Activated CD8-positive, alpha-beta memory T cell treated with anti-CD3 and anti-CD28 coated beads, Interleukin-2, amount 10 ng/mL, durations not matched to agents 7 days and 5 days (primary cell): ENCODE results near the gene AGBL4. TPM values are rescaled to one million over a fixed set of nuclear protein-coding genes. Genes with fewer than 3 reads are reported as not detected.

Experiments
- ATAC-seq: fragments of 150-1000 bp; cut with Tn5 transposase; one replicate; pipeline ENCODE4 v1.10.0; 2021; ENCODE audit warnings: moderate library complexity
- CTCF ChIA-PET: fragments of 350-600 bp; sonication (Branson Sonifier 250); formaldehyde crosslinking; loops from one replicate; lab custom pipeline; 2021; ENCODE audit warnings: antibody characterized with exemption; lab: Charles Lee
- DNase-seq: peaks from one replicate; pipeline ENCODE4 v3.0.0-alpha.2; 2020
- H3K27ac Mint-ChIP-seq: one replicate; pipeline ENCODE4 v1.8.0; 2021; ENCODE audit warnings: mild to moderate bottlenecking, mixed read lengths
- H3K27me3 Mint-ChIP-seq: one replicate; pipeline ENCODE4 v1.8.0; 2021; ENCODE audit warnings: mixed read lengths
- H3K36me3 Mint-ChIP-seq: one replicate; pipeline ENCODE4 v1.8.0; 2021; ENCODE audit warnings: mild to moderate bottlenecking, mixed read lengths
- H3K4me1 Mint-ChIP-seq: one replicate; pipeline ENCODE4 v1.8.0; 2021; ENCODE audit warnings: mixed read lengths
- H3K4me3 Mint-ChIP-seq: one replicate; pipeline ENCODE4 v1.8.0; 2021; ENCODE audit warnings: mild to moderate bottlenecking, moderate library complexity, mixed read lengths
- H3K9me3 Mint-ChIP-seq: one replicate; pipeline ENCODE4 v1.8.0; 2022; ENCODE audit warnings: low read depth, mixed read lengths
- total RNA-seq, 2 experiments: library from RNA; stranded (reverse); gene quantifications; one replicate each; pipeline ENCODE4 v1.2.3, GENCODE V29; 2021

Gene AGBL4
- total RNA-seq, 2 experiments from 2014 or later = not detected

- no peaks in the 10 kb centered on the region for H3K4me1 Mint-ChIP-seq
- CTCF ChIA-PET = no interaction called here
- DNase-seq (no peak), ATAC-seq (no peak)
- H3K4me3 Mint-ChIP-seq = no peak overlapping the region
- no peaks in the 10 kb centered on the region for H3K9me3 Mint-ChIP-seq
- H3K27ac Mint-ChIP-seq = no peak overlapping the region
- H3K36me3 Mint-ChIP-seq = no peaks in the 10 kb centered on the region
- H3K27me3 Mint-ChIP-seq = peaks cover 10% of the 10 kb centered on the region
Measured at GRCh38 chr1:48629867-48630266, 1393.9 kb downstream of the AGBL4 start.

- H3K27ac Mint-ChIP-seq = no peak overlapping the region
- no peaks in the 10 kb centered on the region for H3K4me1 Mint-ChIP-seq
- DNase-seq = no peak
- peaks cover 10% of the 10 kb centered on the region for H3K27me3 Mint-ChIP-seq
- CTCF ChIA-PET = no interaction called here
- H3K4me3 Mint-ChIP-seq = no peak overlapping the region
- H3K9me3 Mint-ChIP-seq = no peaks in the 10 kb centered on the region
- no peaks in the 10 kb centered on the region for H3K36me3 Mint-ChIP-seq
- ATAC-seq = no peak
Measured at GRCh38 chr1:48627486-48627885, 1396.3 kb downstream of the AGBL4 start.

- no peak for DNase-seq
- peaks cover 15% of the 10 kb centered on the region for H3K27me3 Mint-ChIP-seq
- no peaks in the 10 kb centered on the region for H3K36me3 Mint-ChIP-seq
- ATAC-seq = no peak
- CTCF ChIA-PET = no interaction called here
- H3K9me3 Mint-ChIP-seq = no peaks in the 10 kb centered on the region
- no peak overlapping the region for H3K4me3 Mint-ChIP-seq
- peaks cover 5% of the 10 kb centered on the region for H3K4me1 Mint-ChIP-seq
- H3K27ac Mint-ChIP-seq = no peak overlapping the region
Measured at GRCh38 chr1:48619539-48619938, 1404.2 kb downstream of the AGBL4 start.

- peaks cover 5% of the 10 kb centered on the region for H3K4me1 Mint-ChIP-seq
- H3K9me3 Mint-ChIP-seq = no peaks in the 10 kb centered on the region
- no peak overlapping the region for H3K27ac Mint-ChIP-seq
- H3K36me3 Mint-ChIP-seq = no peaks in the 10 kb centered on the region
- CTCF ChIA-PET = no interaction called here
- H3K4me3 Mint-ChIP-seq = no peak overlapping the region
- H3K27me3 Mint-ChIP-seq = peaks cover 12% of the 10 kb centered on the region
- no peak for DNase-seq
- ATAC-seq = no peak
Measured at GRCh38 chr1:48617252-48617651, 1406.5 kb downstream of the AGBL4 start.

GRCh38 chr1:48616710-48617109 lies 1407.0 kb downstream of the AGBL4 start:
- Mint-ChIP-seq H3K27me3 (peaks cover 12% of the 10 kb centered on the region), H3K4me3 (no peak overlapping the region), H3K27ac (no peak overlapping the region), H3K9me3 (no peaks in the 10 kb centered on the region), H3K4me1 (peaks cover 5% of the 10 kb centered on the region), H3K36me3 (no peaks in the 10 kb centered on the region)
- no peak for DNase-seq
- no peak for ATAC-seq
- CTCF ChIA-PET = no interaction called here

- Mint-ChIP-seq H3K4me3 (no peak overlapping the region), H3K9me3 (no peaks in the 10 kb centered on the region), H3K27me3 (peaks cover 3% of the 10 kb centered on the region), H3K4me1 (no peaks in the 10 kb centered on the region), H3K27ac (no peak overlapping the region), H3K36me3 (no peaks in the 10 kb centered on the region)
- CTCF ChIA-PET = no interaction called here
- DNase-seq (no peak), ATAC-seq (no peak)
Measured at GRCh38 chr1:48611841-48612240, 1411.9 kb downstream of the AGBL4 start.

DNA sequence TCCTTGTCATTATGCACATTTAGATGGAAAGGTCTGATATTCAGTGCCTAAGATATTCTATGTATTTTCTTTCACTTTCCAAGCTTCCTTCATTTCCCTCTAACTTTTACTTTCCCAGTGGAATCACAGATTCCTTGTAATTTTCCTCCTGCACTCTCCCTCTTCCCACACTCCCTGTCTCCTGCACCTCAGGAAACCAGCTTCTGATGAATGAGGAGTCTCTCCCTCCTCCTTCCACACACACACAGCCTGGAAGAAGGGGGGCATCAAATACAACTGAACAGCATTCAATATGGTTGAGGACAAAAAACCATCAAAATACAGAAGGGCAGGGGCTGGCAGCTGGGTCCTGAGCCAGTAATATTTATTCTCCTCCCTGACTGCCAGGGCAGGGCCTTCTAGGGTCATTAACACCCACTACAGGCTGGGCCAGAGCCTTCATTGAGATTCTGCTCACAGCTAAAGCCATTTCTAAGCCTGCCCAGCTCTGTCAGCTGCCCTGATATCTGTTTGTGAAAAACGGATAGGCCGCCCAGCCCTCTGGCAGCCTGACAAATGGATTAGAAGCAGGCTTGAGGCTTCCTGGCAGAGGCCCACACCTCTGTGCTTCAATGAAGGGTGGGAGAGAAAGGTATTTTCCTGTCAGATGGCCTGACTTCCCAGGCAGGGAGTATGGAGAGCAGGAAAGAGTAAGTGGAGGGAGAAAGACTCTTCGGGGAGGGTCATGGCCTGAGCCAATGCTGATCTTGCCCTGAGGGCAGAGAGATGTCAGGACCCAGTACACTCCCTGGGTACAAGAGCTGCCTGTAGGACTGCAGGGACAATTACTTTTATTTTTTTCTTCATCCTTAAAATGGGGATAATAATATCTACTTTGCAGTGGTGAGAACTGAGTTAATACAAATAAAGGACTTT lies 1412.9 kb downstream of the AGBL4 start:
- ATAC-seq (no peak), DNase-seq (no peak)
- H3K9me3 Mint-ChIP-seq = no peaks in the 10 kb centered on the region
- H3K27me3 Mint-ChIP-seq = peaks cover 3% of the 10 kb centered on the region
- CTCF ChIA-PET = no interaction called here
- no peak overlapping the region for H3K4me3 Mint-ChIP-seq
- no peak overlapping the region for H3K27ac Mint-ChIP-seq
- H3K4me1 Mint-ChIP-seq = no peaks in the 10 kb centered on the region
- H3K36me3 Mint-ChIP-seq = no peaks in the 10 kb centered on the region

- no peaks in the 10 kb centered on the region for H3K9me3 Mint-ChIP-seq
- H3K4me3 Mint-ChIP-seq = no peak overlapping the region
- ATAC-seq (no peak), DNase-seq (no peak)
- CTCF ChIA-PET = no interaction called here
- no peaks in the 10 kb centered on the region for H3K27me3 Mint-ChIP-seq
- no peaks in the 10 kb centered on the region for H3K4me1 Mint-ChIP-seq
- H3K36me3 Mint-ChIP-seq = no peaks in the 10 kb centered on the region
- H3K27ac Mint-ChIP-seq = no peak overlapping the region
Measured at GRCh38 chr1:48608882-48609281, 1414.9 kb downstream of the AGBL4 start.

- no peaks in the 10 kb centered on the region for H3K9me3 Mint-ChIP-seq
- no peaks in the 10 kb centered on the region for H3K27me3 Mint-ChIP-seq
- no peak overlapping the region for H3K4me3 Mint-ChIP-seq
- H3K4me1 Mint-ChIP-seq = no peaks in the 10 kb centered on the region
- no peak overlapping the region for H3K27ac Mint-ChIP-seq
- ATAC-seq (no peak), DNase-seq (no peak)
- H3K36me3 Mint-ChIP-seq = no peaks in the 10 kb centered on the region
- CTCF ChIA-PET = no interaction called here
Measured at GRCh38 chr1:48603222-48603621, 1420.5 kb downstream of the AGBL4 start.

DNA sequence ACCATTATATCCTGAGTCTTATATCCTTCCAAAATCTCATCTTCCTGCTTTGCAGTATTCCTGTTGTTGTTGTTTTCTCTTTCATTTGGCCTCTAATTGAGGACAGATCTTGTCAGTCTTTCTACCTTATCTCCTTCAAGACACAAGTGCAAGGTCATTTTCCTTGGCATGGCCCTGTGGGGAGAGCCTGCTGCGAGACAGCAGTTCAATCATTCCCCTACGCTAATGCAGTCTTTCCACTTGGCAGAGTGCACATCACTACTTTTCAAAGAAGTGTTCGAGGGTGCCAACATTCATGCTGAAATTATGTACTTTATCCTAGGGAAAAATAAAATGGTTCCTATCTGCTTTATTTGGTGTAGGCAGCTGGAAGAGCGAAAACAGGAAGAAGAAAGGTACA lies 1421.4 kb downstream of the AGBL4 start:
- Mint-ChIP-seq H3K4me3 (no peak overlapping the region), H3K36me3 (no peaks in the 10 kb centered on the region), H3K27ac (no peak overlapping the region), H3K4me1 (no peaks in the 10 kb centered on the region), H3K9me3 (no peaks in the 10 kb centered on the region), H3K27me3 (no peaks in the 10 kb centered on the region)
- no peak for DNase-seq
- no peak for ATAC-seq
- CTCF ChIA-PET = no interaction called here

- DNase-seq (no peak), ATAC-seq (no peak)
- H3K36me3 Mint-ChIP-seq = no peaks in the 10 kb centered on the region
- H3K27me3 Mint-ChIP-seq = no peaks in the 10 kb centered on the region
- CTCF ChIA-PET = no interaction called here
- H3K27ac Mint-ChIP-seq = no peak overlapping the region
- no peak overlapping the region for H3K4me3 Mint-ChIP-seq
- no peaks in the 10 kb centered on the region for H3K4me1 Mint-ChIP-seq
- H3K9me3 Mint-ChIP-seq = no peaks in the 10 kb centered on the region
Measured at GRCh38 chr1:48600182-48600581, 1423.6 kb downstream of the AGBL4 start.

DNA sequence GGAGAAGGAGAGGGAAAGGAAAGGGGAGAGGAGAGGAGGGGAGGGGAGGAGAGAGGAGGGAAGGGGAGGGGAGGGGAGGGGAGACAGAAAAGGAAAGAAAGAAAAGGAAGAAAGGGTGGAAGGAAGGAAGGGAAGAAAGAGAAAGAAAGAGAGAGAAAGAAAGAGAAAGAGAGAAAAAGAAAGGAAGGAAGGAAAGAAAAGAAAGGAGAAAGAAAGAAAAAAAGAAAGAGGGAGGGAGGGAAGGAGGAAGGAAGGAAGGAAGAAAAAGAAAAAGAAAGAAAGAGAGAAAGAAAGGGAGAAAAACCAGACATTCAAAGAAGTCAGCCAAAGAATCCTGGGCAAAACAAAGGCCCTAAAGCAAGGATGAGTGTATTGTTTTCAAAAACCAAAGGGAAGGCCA lies 1426.1 kb downstream of the AGBL4 start:
- Mint-ChIP-seq H3K4me1 (no peaks in the 10 kb centered on the region), H3K36me3 (no peaks in the 10 kb centered on the region), H3K27me3 (peaks cover 2% of the 10 kb centered on the region), H3K9me3 (no peaks in the 10 kb centered on the region), H3K27ac (peak overlapping the region; percentile 38), H3K4me3 (no peak overlapping the region)
- CTCF ChIA-PET = no interaction called here
- ATAC-seq (no peak), DNase-seq (no peak)

DNA sequence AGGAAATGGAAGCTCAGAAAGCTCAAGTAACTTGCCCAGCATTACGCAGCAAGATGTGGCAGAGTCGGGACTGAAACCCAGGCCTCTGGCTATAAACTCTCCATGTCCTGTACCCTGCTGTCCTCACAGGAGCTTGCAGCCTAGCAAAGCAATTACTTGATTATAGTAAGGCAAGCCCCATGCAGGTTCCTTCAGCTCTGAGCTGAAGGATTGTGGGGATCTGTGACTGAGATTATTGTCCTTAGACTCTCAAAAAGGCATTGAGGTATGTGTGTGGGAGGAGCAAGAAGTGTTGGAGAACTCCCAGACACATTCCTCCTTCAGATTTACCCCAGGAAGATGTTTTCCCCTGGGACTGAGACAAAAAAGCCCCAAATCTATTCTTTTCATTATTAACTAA lies 1427.7 kb downstream of the AGBL4 start:
- Mint-ChIP-seq H3K4me3 (no peak overlapping the region), H3K9me3 (no peaks in the 10 kb centered on the region), H3K27ac (no peak overlapping the region), H3K36me3 (no peaks in the 10 kb centered on the region), H3K4me1 (no peaks in the 10 kb centered on the region), H3K27me3 (peaks cover 2% of the 10 kb centered on the region)
- ATAC-seq (no peak), DNase-seq (no peak)
- CTCF ChIA-PET = no interaction called here

DNA sequence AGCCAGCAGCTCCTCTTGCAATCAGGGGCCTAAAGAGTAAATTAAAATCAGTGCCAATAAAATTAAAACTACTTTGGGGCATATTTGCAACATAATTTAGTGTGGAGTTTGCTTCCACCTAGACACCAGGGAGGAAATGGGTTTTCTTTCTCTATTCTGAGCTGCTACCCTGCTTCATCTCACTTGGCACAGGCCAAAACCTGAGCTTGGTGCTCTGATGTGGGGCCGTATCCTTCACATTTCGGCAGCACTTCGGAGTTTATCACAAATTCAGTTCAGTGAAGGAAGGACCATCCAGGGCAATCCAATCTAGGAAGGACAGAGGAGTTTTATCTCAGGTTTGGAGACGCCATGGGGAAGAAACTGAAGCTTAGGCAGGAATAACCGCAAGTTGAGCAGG lies 1428.1 kb downstream of the AGBL4 start:
- no peaks in the 10 kb centered on the region for H3K9me3 Mint-ChIP-seq

More for the DNA sequence above, 1428.1 kb downstream of the AGBL4 start:
- DNase-seq (no peak), ATAC-seq (no peak)
- no peaks in the 10 kb centered on the region for H3K4me1 Mint-ChIP-seq
- peaks cover 2% of the 10 kb centered on the region for H3K27me3 Mint-ChIP-seq
- CTCF ChIA-PET = no interaction called here
- no peak overlapping the region for H3K4me3 Mint-ChIP-seq
- no peaks in the 10 kb centered on the region for H3K36me3 Mint-ChIP-seq
- H3K27ac Mint-ChIP-seq = no peak overlapping the region
